Activated CD8-positive, alpha-beta T cell treated with anti-CD3 and anti-CD28 coated beads for 36 hours (primary cell): ENCODE data around the gene PTPA. TPM values are rescaled to one million over a fixed set of nuclear protein-coding genes. Genes with fewer than 3 reads are reported as not detected.
A peak's percentile ranks its signal among the peaks of the same experiment; 100 is the strongest.

Experiments
- ATAC-seq: fragments of 200-7000 bp; cut with Tn5 transposase; one replicate; pipeline ENCODE4 v1.10.0; 2021; ENCODE audit warnings: mild to moderate bottlenecking, moderate library complexity
- CTCF ChIA-PET: fragments of 350-600 bp; sonication (Branson Sonifier 250); formaldehyde crosslinking; loops from one replicate; lab custom pipeline; 2021; ENCODE audit warnings: antibody characterized with exemption; lab: Charles Lee
- POLR2A ChIA-PET: fragments of 350-600 bp; sonication (Branson Sonifier 250); formaldehyde crosslinking; loops from one replicate; lab custom pipeline; 2021; ENCODE audit warnings: antibody characterized with exemption; lab: Charles Lee
- DNase-seq: peaks from one replicate; pipeline ENCODE4 v3.0.0-alpha.2; 2020
- H3K27ac Mint-ChIP-seq: one replicate; pipeline ENCODE4 v1.8.0; 2021; ENCODE audit warnings: mild to moderate bottlenecking, mixed read lengths
- H3K27me3 Mint-ChIP-seq: one replicate; pipeline ENCODE4 v1.8.0; 2021; ENCODE audit warnings: mixed read lengths
- H3K36me3 Mint-ChIP-seq: one replicate; pipeline ENCODE4 v1.8.0; 2021; ENCODE audit warnings: low read depth, mixed read lengths
- H3K4me1 Mint-ChIP-seq: one replicate; pipeline ENCODE4 v1.8.0; 2021; ENCODE audit warnings: low read depth, mixed read lengths
- H3K4me3 Mint-ChIP-seq: one replicate; pipeline ENCODE4 v1.8.0; 2021; ENCODE audit warnings: mild to moderate bottlenecking, moderate library complexity, mixed read lengths
- H3K9me3 Mint-ChIP-seq: one replicate; pipeline ENCODE4 v1.8.0; 2021; ENCODE audit warnings: mixed read lengths
- intact Hi-C: fragments of 100-400 bp; cut with micrococcal nuclease; formaldehyde crosslinking; loops from one replicate; pipeline ENCODE4 v1.10.0; 2022
- total RNA-seq, 2 experiments: library from RNA; stranded (reverse); gene quantifications; one replicate each; pipeline ENCODE4 v1.2.3, GENCODE V29; 2021
- TF ChIP-seq, protein P1 (sequence below): fragments of 200-600 bp; IDR thresholded peaks from one replicate; pipeline ENCODE4 v1.8.0; 2022; ENCODE audit warnings: antibody characterized with exemption, mild to moderate bottlenecking

The PTPA gene
- total RNA-seq, 2 experiments from 2014 or later = 95.3 to 98.5 TPM

DNA sequence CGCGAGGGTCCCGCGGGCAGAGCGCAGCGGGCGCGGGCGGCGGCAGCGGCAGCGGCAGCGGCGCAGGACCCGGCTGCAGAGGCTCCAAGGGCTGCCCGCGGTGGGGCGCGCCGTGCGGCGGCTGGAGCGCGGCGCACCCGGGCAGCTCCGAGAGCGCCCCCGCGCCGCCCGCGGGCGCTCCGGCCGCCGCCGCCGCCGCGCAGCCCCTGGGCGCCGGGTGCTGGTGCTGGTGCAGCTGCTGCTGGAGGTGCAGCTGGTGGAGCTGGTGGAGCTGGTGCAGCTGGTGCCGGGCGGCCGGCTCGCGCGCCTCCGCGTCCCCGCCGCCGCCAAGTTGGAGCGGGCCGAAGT, 66.2 kb downstream of the PTPA start:
- POLR2A ChIA-PET = interaction anchor here (0.6 to 1.8 kb wide), 16 partner anchors 10 to 453 kb away, joined by 3 to 10 read pairs (median 3); no protein-coding TSS in a partner anchor
- no peak for DNase-seq
- H3K4me3 Mint-ChIP-seq = peak overlapping the region; percentile 89
- ATAC-seq = no peak
- CTCF ChIA-PET = interaction anchor here (0.7 to 1.6 kb wide), 6 partner anchors 11 to 404 kb away, joined by 3 to 7 read pairs (median 4); no protein-coding TSS in a partner anchor
- H3K9me3 Mint-ChIP-seq = no peaks in the 10 kb centered on the region
- H3K27ac Mint-ChIP-seq = no peak overlapping the region
- H3K36me3 Mint-ChIP-seq = no peaks in the 10 kb centered on the region
- peaks cover 1% of the 10 kb centered on the region for H3K4me1 Mint-ChIP-seq
- peaks cover 6% of the 10 kb centered on the region for H3K27me3 Mint-ChIP-seq
- TF ChIP-seq, protein P1, sequence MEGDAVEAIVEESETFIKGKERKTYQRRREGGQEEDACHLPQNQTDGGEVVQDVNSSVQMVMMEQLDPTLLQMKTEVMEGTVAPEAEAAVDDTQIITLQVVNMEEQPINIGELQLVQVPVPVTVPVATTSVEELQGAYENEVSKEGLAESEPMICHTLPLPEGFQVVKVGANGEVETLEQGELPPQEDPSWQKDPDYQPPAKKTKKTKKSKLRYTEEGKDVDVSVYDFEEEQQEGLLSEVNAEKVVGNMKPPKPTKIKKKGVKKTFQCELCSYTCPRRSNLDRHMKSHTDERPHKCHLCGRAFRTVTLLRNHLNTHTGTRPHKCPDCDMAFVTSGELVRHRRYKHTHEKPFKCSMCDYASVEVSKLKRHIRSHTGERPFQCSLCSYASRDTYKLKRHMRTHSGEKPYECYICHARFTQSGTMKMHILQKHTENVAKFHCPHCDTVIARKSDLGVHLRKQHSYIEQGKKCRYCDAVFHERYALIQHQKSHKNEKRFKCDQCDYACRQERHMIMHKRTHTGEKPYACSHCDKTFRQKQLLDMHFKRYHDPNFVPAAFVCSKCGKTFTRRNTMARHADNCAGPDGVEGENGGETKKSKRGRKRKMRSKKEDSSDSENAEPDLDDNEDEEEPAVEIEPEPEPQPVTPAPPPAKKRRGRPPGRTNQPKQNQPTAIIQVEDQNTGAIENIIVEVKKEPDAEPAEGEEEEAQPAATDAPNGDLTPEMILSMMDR = no peak
- intact Hi-C loops = loop anchor here (10.0 kb wide), 2 partner anchors 147 to 437 kb away; no protein-coding TSS in a partner anchor

GRCh38 chr9:129177791-129178567, 66.8 kb downstream of the PTPA start, which contains the start of gene IER5L:
Gene IER5L, minus strand, starts transcription at chr9:129178261. Its CDS starts 209 bp downstream, at chr9:129178052.
- POLR2A ChIA-PET = interaction anchor here (0.6 to 1.8 kb wide), 23 partner anchors 9 to 452 kb away, joined by 3 to 10 read pairs (median 3); no protein-coding TSS in a partner anchor
- intact Hi-C loops = loop anchor here (10.0 kb wide), 2 partner anchors 147 to 437 kb away; no protein-coding TSS in a partner anchor
- peak within 1 kb of the TSS; percentile 34 for H3K27ac Mint-ChIP-seq

DNA sequence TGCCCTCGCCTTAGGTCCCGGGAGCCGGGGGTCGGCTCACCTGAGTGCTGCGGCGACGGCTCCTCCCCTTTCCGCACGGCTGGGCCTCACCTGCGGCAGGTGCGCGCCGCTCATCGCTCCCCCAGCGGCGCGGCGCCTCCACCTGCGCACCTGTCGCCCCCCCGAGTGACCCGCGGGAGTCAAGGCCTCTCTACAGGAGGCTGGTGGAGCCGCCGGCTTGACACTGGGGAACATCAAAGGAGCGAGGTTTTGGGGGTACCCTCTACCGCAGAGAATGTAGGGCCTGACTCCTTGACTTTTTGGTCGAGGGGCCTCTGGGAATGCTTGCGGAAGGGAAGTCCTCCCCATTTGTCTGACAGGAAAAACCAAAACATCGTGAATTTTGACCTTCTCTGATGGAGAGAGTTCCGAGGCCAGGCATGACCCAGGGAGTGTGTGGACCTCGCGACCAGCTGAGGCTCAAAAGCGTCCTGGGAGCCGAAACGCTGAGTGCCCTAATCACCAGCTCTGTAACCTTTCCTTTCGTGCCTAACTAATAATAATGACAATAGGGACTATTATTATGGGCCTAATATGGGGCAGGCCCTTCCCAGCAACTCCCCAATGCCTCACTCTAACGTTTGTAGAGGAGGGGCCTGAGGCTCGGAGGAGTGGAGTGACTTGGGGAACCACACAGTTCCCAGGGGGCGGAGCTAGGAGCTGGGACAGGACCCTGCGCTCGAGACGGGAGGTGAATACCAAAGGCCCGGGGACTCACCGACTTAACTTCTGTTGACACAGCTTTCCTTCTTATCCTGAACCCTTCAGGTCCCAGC, 67.6 kb downstream of the PTPA start:
- intact Hi-C loops = loop anchor here (10.0 kb wide), 2 partner anchors 146 to 436 kb away; no protein-coding TSS in a partner anchor
- H3K27me3 Mint-ChIP-seq = no peaks in the 10 kb centered on the region
- POLR2A ChIA-PET = interaction anchor here (0.6 to 1.8 kb wide), 12 partner anchors 12 to 445 kb away, joined by 3 to 10 read pairs (median 3); no protein-coding TSS in a partner anchor
- H3K4me1 Mint-ChIP-seq = no peaks in the 10 kb centered on the region
- peak overlapping the region; percentile 11 for H3K4me3 Mint-ChIP-seq
- no peaks in the 10 kb centered on the region for H3K9me3 Mint-ChIP-seq
- ATAC-seq (no peak), DNase-seq (no peak)
- no peak overlapping the region for H3K27ac Mint-ChIP-seq
- TF ChIP-seq, protein P1 = no peak
- no peaks in the 10 kb centered on the region for H3K36me3 Mint-ChIP-seq
- CTCF ChIA-PET = interaction anchor here (0.9 to 1.6 kb wide), 6 partner anchors 12 to 402 kb away, joined by 3 to 5 read pairs (median 4); no protein-coding TSS in a partner anchor

More at GRCh38 chr9:129177791-129178567, 66.8 kb downstream of the PTPA start, which contains the start of gene IER5L:
- peaks cover 1% of the 10 kb centered on the region for H3K4me1 Mint-ChIP-seq
- TF ChIP-seq, protein P1 = no peak
- CTCF ChIA-PET = interaction anchor here (0.7 to 1.6 kb wide), 8 partner anchors 12 to 403 kb away, joined by 3 to 7 read pairs (median 4); no protein-coding TSS in a partner anchor
- ATAC-seq = peak; percentile 86
- peak; percentile 96 for DNase-seq
- H3K27me3 Mint-ChIP-seq = peaks cover 6% of the 10 kb centered on the region
- no peaks in the 10 kb centered on the region for H3K9me3 Mint-ChIP-seq
- H3K4me3 Mint-ChIP-seq = peak within 1 kb of the TSS; percentile 89
- no peaks in the 10 kb centered on the region for H3K36me3 Mint-ChIP-seq

DNA sequence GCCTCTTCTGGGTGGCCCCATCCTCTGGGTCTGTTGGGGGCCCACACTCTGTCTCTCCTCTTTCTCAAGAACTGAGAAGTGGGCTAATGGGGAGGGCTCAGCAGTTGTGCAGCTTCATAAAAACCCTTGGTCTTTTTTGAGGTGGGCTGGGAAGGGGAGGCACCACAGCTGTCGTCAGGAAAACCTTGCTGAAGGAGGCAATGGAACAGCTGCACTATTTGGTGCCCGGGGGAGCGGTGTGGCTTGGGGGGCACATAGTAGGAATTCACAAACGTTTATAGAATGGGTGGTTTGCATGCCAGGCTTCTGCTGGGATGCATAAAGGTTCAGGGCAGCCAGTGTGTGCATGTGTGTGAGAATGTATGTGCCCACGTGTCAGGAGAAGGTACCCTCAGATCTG, 70.0 kb downstream of the PTPA start:
- ChIA-PET POLR2A (interaction anchor here (0.8 to 1.6 kb wide), 3 partner anchors 8 to 41 kb away, joined by 3 to 4 read pairs (median 4); no protein-coding TSS in a partner anchor), CTCF (interaction anchor here (1.1 to 4.8 kb wide), 3 partner anchors 8 to 42 kb away, joined by 3 to 23 read pairs (median 4); no protein-coding TSS in a partner anchor)
- TF ChIP-seq, protein P1 = no peak
- H3K4me3 Mint-ChIP-seq = no peak overlapping the region
- ATAC-seq = no peak
- H3K4me1 Mint-ChIP-seq = peaks cover 4% of the 10 kb centered on the region
- DNase-seq = no peak
- intact Hi-C loops = no loop called here
- H3K27ac Mint-ChIP-seq = no peak overlapping the region
- no peaks in the 10 kb centered on the region for H3K36me3 Mint-ChIP-seq
- H3K9me3 Mint-ChIP-seq = no peaks in the 10 kb centered on the region
- H3K27me3 Mint-ChIP-seq = no peaks in the 10 kb centered on the region
